Stimulated activated CD4-positive, alpha-beta T cell treated with anti-CD3 and anti-CD28 coated beads, Interleukin-15, amount 100 ng/mL, for 48 hours (primary cell): ENCODE measurements around the gene C22orf39.

ENCODE experiments used
- DNase-seq, 2 donors: peaks; one replicate each; pipeline ENCODE4 v3.0.0-alpha.2; 2020; ENCODE audit warnings: low read depth in 2 of 2

The C22orf39 gene

GRCh38 chr22:19400881-19401280 is 46.6 kb downstream of the C22orf39 start:
- DNase-seq: no peak

GRCh38 chr22:19398652-19399051 is 48.9 kb downstream of the C22orf39 start:
- DNase-seq: no peak

DNA sequence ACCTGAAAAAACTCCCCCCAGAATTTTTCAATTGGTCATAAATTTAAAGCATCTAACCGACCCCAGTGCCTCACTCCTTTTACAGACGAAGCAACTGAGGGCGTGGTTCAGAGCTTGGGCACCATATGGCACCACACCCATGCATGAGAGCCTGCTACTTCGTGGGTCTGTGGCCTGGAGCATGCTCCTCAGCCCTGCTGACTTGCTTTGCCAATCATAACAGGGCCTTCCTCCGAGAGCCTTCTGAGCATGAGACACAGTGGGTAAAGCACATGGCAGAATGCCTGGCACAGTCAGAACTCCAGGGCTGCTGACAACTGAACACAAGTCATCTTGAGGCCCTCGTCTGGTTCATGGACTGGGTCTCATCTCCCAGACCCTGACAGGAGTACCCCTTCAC is 49.3 kb downstream of the C22orf39 start:
- DNase-seq: no peak

DNA sequence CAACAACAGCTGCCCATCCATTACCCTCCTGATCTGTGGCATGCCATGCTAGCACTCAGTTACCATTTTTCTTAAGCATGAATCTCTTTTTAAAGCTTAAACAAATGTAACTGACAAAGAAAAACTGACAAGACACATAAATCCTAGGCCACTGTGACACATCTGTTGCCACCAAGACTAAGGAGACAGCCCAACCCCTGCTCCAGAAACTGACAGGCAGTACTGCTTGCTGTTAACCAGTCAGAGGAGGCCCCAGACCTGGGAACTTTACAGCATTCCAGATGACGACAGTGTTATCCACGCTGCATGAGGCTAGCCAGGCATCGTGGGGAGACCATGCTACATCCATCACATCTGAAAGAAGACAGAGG is 49.8 kb downstream of the C22orf39 start:
- DNase-seq: no peak

DNA sequence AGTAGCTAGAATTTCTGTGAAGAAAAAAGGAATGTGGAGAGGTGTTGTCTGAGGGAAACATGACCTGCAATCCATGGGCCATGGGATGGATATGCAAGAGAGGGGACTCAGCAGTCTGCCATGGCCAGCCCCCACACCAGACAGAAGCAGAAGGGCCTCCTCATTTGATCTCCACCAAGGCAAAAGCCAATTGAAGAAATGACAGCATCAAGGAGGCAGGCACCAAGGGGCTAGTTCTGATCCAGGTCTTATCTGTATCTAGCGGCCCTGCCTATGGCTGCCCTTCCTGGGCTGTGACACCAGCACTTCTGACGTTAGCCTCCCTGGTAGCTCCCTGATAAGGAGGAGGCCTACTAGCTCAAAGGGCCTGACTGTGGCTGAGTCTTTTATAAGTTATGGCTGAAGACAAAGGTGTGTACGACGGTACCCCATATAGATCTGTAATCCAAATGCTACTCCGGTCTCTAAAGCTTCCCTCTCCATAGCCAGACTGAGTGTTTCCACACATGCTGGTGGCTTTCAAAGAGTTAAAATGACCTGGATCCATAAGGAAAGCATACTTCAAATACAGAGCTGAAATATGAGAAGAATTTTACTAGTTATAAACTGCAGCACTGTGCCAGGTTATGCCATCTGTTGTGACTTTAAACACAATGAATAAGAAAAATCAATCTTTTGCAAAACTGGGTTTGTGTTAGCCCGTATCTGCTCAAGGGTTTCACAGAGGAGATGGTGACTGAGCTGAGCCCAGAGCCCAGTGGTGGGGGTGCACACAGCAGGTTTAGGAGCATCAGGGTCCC is 50.4 kb downstream of the C22orf39 start:
- no peak for DNase-seq

DNA sequence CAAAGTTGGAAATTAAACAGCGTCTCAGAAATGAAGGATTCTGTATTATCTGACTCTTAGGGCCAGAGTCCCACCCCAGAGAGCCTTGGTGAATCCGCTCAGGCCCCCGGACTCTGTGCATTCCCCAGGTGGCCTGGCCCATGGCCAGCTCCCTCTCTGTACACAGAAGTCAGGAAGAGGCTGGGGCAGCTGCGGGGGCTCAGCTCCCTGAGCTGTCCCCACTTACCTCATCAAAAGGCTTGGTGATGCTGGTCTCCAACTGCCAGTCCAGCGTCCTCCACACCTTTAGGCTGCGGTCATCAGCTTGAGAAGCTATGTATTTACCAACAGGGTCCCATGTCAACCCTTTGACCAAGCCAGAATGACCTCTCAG is 51.0 kb downstream of the C22orf39 start:
- DNase-seq: no peak

DNA sequence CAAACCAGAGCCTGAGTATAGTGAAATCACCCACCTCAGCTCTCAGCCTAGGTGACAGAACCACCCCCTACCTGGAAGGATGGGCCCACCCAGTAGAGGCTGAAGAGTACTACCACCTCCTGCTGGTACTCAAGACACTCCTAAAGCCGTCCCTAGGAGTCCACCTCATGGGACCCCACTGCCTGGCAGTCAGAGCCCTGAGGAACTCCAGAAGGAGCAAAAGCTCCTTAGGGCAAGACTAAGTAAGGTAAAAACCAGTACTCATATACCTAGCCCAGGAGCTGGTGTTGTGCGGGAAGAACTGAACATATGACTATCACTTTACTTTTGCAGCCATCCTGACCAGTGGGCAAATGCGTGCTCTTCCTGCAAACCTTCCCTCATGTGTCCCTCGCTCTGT is 52.2 kb downstream of the C22orf39 start:
- DNase-seq: no peak

- no peak for DNase-seq
Observed at GRCh38 chr22:19394274-19395050, 53.0 kb downstream of the C22orf39 start.

GRCh38 chr22:19393704-19394103 is 53.8 kb downstream of the C22orf39 start:
- no peak for DNase-seq
